Peyer's patch (tissue), 4 donors: ENCODE measurements around the gene ATP6AP1.

Source experiments
- CTCF ChIP-seq, 6 experiments: fragments of 450-650 bp in 4 of 6; fragments of 200-600 bp in 2 of 6; sonication (generic) in 1 of 6; IDR thresholded peaks; one replicate each; pipeline ENCODE4 v1.5.1; 2017 to 2019; ENCODE audit warnings: antibody characterized with exemption in 6 of 6, mild to moderate bottlenecking in 3 of 6, moderate library complexity in 1 of 6
- POLR2A ChIP-seq, 2 donors: fragments of 450-650 bp; IDR thresholded peaks; one replicate each; pipeline ENCODE4 v1.5.1; 2017; ENCODE audit warnings: antibody characterized with exemption in 2 of 2, mild to moderate bottlenecking in 2 of 2, moderate library complexity in 2 of 2

- TF ChIP-seq CTCF (IDR thresholded peaks at IDR 0.05) (no peak), POLR2A (IDR thresholded peaks at IDR 0.05) (no peak)
These were observed 30.7 kb downstream of the ATP6AP1 start for GRCh38 chrX:154458954-154459778.
